HG02588 (cell line): ENCODE results near the gene NOTCH1.

ENCODE experiments used
- ATAC-seq: cut with Tn5 transposase; IDR thresholded peaks from one replicate; pipeline ENCODE4 v1.9.1; 2021; ENCODE audit warnings: mild to moderate bottlenecking, moderate library complexity; ENCODE audit not compliant: unreplicated experiment

NOTCH1 gene

GRCh38 chr9:136545965-136546696 is at the start of gene NOTCH1:
TSS of gene NOTCH1 (minus strand) at chr9:136546048. CDS start at chr9:136545786, 262 bp downstream.
- ATAC-seq: peak; percentile 59

- no peak for ATAC-seq
Measured at GRCh38 chr9:136594492-136594891, 48.6 kb upstream of the NOTCH1 start.

GRCh38 chr9:136593581-136593980 is 47.7 kb upstream of the NOTCH1 start:
- no peak for ATAC-seq

- no peak for ATAC-seq
Measured at GRCh38 chr9:136592666-136593065, 46.8 kb upstream of the NOTCH1 start.

GRCh38 chr9:136590821-136591752 is 45.2 kb upstream of the NOTCH1 start:
- ATAC-seq: no peak

- no peak for ATAC-seq
Measured at GRCh38 chr9:136589766-136590763, 44.2 kb upstream of the NOTCH1 start.

- ATAC-seq: no peak
Measured at GRCh38 chr9:136588663-136589464, 43.0 kb upstream of the NOTCH1 start.

- no peak for ATAC-seq
Measured at GRCh38 chr9:136587944-136588662, 42.3 kb upstream of the NOTCH1 start.

- ATAC-seq: no peak
Measured at GRCh38 chr9:136587145-136587943, 41.5 kb upstream of the NOTCH1 start.

- ATAC-seq: no peak
Measured at GRCh38 chr9:136586391-136586953, 40.6 kb upstream of the NOTCH1 start.

GRCh38 chr9:136585531-136586120 is 39.8 kb upstream of the NOTCH1 start:
- no peak for ATAC-seq

- no peak for ATAC-seq
Measured at GRCh38 chr9:136584934-136585333, 39.1 kb upstream of the NOTCH1 start.

GRCh38 chr9:136584401-136584932 is 38.6 kb upstream of the NOTCH1 start:
- no peak for ATAC-seq

- ATAC-seq: no peak
Measured at GRCh38 chr9:136582977-136583735, 37.3 kb upstream of the NOTCH1 start.

GRCh38 chr9:136581614-136582447 is 36.0 kb upstream of the NOTCH1 start:
- no peak for ATAC-seq
